Measurements from ENCODE around the gene NTPCR.

Gene NTPCR

DNA sequence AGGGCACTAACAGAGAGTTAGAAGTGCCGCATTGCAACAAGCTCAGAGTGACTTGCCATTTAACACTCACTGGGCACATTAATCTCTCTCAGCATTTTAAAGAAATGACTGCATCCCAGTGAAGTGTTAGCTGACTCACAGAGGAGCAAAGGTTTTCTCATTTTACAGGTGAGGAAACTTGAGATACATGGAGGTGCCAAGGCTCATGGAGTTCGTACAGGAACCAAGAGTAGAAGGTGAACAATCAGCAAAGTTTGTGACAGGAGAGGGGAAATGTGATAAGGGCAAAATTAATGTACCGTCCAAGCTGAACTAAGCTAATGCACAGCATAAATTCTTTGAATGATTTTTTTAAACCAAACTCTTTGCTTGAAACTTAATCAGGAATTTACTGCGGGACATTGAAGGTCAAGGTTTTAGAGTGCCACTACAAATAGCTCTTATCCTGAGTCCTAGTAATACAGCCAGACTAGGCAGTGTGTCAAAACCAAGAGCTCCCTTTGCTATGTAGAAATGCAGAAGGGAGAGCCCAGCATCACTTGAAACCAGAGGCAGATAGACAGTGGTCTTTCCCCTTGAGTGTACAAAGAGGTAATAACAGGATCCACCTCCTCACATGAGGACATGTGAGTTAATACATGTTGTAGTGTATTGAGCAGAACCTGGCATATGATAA lies 22.4 kb upstream of the NTPCR start:
- no peak for ATAC-seq

- ATAC-seq = no peak
Observed at GRCh38 chr1:232932486-232933425, 17.7 kb upstream of the NTPCR start.

GRCh38 chr1:232936941-232937340 lies 13.5 kb upstream of the NTPCR start:
- ATAC-seq = no peak

DNA sequence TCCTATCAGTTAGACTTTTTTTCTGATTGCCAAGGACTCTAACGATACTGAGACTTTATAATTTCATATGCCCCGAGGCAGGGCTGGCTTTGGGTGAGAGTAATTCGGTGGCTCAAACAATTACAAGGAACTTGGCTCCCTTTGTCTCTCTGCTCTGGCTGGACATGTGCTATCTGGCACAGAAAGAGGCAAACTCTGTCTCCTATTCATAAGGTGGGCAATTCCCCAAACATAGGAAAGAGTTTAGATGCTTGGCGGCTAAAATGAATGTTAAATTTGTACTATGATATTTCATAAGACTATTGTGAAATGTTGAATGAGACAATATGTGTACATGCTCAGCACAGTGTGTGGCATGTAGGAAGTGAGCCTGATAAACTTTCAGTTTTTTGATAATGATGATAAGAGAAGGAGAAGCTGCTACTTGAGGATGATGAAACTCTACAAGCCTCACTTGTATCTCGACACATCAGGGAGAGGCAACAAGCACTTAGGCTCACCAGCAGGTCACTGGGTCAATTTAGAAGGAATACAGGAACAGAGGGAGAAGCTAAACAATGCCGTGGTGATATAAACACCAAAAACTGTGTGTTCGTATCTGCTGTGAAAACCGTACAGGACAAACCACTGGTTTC lies 12.6 kb upstream of the NTPCR start:
- ATAC-seq = no peak

DNA sequence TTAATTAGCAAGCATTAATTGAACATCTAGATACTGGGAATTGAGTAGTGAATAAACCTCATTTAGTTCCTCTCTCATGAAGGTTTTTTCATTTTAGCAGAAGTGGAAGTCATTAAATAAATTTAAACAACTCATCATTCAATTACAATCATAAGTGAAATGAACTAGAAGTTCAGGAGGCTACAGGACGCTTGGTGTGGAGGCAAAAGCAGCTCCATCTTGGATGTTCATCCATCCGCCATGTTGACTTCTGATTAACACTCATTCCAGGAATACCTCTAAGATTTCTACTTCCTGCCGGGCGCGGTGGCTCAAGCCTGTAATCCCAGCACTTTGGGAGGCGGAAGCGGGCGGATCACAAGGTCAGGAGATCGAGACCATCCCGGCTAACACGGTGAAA lies 11.5 kb upstream of the NTPCR start:
- no peak for ATAC-seq

- no peak for ATAC-seq
Observed at GRCh38 chr1:232939748-232940147, 10.7 kb upstream of the NTPCR start.

DNA sequence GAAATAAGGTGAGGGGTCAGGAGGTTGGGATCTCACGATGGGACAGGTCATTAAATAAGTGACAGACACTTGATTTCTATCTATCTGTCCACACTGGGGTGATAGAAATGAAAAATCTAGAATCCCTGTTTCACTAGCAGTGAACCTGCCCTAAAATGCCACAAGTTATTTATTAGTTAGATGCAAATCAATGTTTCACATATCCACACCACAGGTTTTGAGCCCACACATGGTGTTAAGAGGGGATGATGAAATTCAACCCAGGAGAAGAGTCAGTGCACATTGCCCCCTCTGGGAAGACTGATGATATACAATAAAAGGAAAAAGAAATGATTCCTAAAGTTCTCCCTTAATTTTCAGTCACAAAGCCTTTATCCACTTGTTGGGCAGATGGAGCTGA lies 10.1 kb upstream of the NTPCR start:
- no peak for ATAC-seq

GRCh38 chr1:232942413-232943294 lies 7.8 kb upstream of the NTPCR start:
- ATAC-seq = no peak

DNA sequence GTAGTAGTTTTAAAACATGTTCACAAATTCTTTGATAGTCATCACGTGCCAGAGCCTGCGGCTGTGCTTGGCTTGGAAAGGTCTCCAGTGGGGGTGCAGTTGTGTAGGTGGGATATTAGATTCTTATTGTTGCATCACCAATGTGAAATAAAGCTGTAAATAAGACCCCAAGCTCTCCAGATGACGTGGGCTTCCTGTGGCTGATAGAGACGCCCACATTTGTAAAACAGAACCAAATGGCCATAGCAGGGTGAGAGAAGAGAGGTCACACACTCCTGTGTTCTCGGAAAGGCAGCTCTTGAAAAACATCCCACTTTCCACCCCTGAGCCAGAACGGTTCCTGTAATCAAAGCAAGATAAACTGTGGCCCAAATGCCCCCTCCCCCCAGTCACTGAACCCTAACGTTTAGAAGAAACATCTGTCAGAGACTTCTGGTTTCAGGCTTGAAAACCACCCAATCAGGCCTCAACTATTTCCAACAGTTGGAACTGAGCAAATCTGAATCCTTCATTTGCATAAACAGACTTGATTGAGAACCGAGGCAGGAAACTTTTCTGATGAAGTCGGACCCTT lies 6.6 kb upstream of the NTPCR start:
- ATAC-seq = peak; percentile 60 to 61

DNA sequence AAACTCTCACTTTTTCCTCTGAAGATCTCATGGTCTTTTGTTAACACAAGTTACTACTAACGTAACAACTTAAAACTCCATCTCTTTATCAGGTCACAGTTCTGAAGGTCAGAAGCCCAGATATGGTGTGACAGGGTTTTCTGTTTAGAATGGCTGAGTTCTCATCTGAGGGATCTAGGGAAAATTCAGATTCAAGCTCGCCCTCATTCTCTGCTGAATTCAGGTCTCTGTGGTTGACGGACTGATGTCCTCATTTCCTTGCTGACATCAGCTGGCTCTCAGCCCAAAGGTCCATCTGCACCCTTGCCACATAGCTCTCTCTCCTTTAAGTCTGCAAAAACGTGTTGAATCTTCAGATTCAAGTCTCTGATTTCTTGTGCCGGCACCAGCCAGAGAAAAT lies 6.1 kb upstream of the NTPCR start:
- peak; percentile 8 to 27 for ATAC-seq

- no peak for ATAC-seq
Observed at GRCh38 chr1:232949636-232950196, 695 bp upstream of the NTPCR start.

DNA sequence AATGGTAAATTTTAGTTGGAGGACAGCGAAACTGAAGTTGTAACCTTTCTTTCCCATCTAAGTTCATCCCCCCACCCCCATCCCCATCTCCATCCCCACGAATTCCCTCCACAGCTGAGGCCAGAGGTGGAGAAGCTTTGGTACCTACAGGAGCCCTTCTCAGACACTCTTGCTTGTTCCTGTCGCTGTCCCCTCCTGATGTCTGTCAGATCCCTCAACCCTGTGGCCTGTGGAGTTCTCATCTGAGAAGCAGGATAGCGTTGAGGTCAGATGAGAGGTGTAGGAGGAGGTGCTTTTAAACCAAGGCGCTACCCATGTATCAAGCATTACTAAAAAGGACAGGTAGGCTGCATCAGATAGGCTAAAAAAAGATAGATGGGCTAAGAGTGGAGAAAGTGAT lies 769 bp downstream of the NTPCR start:
- peak; percentile 14 to 15 for ATAC-seq

GRCh38 chr1:232951605-232952004 lies 1.2 kb downstream of the NTPCR start:
- no peak for ATAC-seq

DNA sequence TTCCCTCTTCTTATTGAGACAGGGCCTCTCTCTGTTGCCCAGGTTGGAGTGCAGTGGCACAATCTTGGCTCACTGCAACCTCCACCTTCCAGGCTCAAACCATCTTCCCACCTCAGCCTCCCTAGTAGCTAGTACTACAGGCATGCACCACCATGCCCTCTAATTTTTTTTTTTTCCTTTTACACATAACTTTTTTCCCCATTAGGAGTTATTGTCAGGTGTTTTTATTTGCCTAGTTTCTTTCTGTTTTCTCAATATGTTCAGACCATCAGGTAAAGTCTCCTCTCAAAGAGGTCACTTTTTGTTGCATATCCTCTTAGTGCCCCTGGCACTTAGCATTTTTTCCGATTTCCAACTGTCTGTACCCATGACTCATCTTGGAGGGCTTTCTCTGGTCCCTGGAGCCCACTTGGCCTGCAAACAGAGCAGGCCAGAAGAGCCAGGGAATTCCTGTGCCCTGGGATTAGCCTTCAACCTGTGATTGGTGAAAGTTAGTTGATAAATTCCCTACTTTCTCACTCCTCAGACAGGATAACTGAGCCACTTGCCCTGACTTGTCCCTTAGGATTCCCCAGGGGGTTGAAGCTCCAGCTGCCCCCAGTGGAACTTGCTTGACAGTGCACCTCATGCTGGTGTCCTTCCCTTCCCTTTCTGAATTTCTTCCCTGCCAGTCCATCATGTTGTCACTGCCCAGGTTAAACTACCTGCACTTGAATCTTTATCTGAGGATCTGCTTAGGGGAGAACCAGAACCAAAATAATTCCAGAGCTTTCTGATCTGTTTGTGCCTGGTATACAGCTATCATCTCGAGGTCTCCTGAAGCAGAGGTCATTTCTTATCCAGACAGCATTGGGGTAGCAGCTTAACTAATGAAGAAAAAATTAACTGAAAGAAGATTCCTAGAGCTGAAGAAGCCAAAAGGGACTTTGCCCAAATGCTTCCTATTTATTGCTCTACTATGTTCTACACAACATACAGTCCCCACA lies 2.4 kb downstream of the NTPCR start:
- no peak for ATAC-seq

DNA sequence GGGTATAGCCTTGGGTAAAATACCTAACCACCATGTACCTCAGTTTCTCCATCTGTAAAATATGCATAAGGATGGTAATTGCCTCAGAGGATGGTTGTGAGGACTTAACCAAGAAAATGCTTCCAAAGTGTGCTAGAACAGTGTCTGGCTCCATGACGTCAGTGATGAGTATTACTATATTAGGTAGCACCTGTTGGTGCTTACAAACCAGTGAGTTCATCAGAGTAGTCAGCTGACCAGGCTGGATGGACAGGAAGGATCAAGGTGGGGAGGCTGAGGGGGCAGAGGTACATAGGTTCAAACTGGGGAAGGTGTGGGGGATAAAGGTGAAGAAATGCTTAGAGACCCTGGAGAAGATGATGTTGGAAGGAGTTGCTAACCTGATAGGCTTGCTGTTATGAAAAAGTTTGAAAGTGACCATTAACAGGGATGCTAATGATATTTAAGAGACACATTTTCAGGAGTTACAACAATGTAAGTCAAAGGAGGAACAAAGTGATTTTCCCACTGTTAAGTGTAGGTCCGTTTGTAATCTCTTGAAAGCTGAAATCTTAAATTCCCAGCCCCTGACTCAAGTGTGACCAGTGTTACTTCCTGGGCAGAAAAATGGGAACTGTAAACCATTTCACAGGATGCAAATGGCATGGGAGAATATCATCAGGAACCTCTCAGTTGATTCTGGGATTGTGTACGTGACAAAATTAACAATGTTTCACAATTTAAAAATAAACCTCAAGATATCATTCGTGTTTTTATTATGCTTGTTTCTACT lies 4.4 kb downstream of the NTPCR start:
- ATAC-seq = no peak

DNA sequence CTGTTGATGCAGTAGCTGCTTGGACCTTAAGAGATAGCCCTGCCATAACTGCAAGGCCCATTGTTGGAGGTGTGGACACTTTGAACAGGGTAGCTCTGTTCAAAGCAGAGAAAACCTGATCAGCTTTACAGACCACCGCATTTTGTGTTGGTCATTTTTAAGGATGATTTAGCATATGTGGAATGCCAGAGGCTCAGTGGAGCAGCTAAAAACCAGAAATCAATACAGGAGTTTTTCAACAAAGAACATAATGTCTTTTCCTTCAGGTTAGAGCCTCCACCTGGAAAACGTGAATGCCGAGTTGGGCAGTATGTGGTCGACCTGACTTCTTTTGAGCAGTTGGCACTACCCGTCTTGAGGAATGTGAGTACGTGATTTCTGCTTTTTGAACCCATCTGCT lies 5.7 kb downstream of the NTPCR start:
- no peak for ATAC-seq

DNA sequence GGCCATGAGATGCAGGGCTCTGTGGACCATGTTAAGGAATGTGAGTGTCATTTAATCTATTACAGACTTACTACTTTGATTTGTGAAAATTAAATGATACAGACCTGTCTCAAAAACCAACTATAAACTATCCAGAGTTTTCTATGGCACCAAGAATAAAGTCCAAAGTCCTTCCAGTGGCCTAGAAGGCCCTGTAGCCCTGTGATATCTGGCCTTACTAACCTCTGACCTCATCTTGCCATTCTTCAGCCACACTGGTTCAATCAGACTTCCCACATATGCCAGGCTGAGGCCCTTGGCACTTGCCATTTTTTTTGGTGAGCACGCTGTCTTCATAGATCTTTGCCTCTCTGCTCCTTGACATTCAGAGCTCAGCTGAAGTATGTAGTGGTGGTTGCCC lies 7.7 kb downstream of the NTPCR start:
- ATAC-seq = no peak

- ATAC-seq = no peak
Observed at GRCh38 chr1:232962761-232963745, 12.6 kb downstream of the NTPCR start.

- no peak for ATAC-seq
Observed at GRCh38 chr1:232964601-232965000, 14.2 kb downstream of the NTPCR start.
